A549 (cell line): ENCODE measurements around the gene POLR3C. TPM values are rescaled to one million over a fixed set of nuclear protein-coding genes. Genes with fewer than 3 reads are reported as not detected.

Source experiments
- ATAC-seq, 2 experiments: fragments of 200-7000 bp in 1 of 2; fragments of >200 bp in 1 of 2; cut with Nextera tagmentation in 1 of 2; cut with Tn5 transposase in 1 of 2; 3 replicates each; pipeline versions ENCODE4 v1.8.0 to v1.9.1; 2018 to 2020; ENCODE audit warnings: mild to moderate bottlenecking in 1 of 2, moderate library complexity in 1 of 2
- CTCF ChIA-PET: fragments of 300-600 bp; sonication (Branson Sonifier 250); formaldehyde crosslinking; extraction: SDS; loops from one replicate; lab custom pipeline; 2021; ENCODE audit warnings: antibody characterized with exemption, inconsistent platforms; lab: Yijun Ruan, JAX
- POLR2A ChIA-PET: fragments of 350-600 bp; formaldehyde crosslinking; extraction: SDS; loops from one replicate; lab custom pipeline; 2021; ENCODE audit warnings: antibody characterized with exemption, inconsistent platforms; lab: Yijun Ruan, JAX
- DNase-seq, 2 experiments: peaks; one replicate each; pipeline versions ENCODE4 v3.0.0 to v3.0.0-alpha.2; 2011 to 2016; ENCODE audit warnings: low read depth in 1 of 2, low spot score in 1 of 2
- FAIRE-seq: peaks from 2 replicates; lab custom pipeline; 2011; peaks lifted over from hg19 to GRCh38; lab: Jason Lieb, UNC
- H3K27ac ChIP-seq, 2 experiments: fragments of >200 bp; sonication (Bioruptor Twin); formaldehyde crosslinking; 3 replicates each; pipeline ENCODE4 v1.5.1; 2016 to 2017
- H3K4me1 ChIP-seq: fragments of >200 bp; sonication (Bioruptor Twin); formaldehyde crosslinking; 3 replicates; pipeline ENCODE4 v1.6.1; 2016
- H3K4me2 ChIP-seq: fragments of >200 bp; sonication (Bioruptor Twin); formaldehyde crosslinking; 3 replicates; pipeline ENCODE4 v1.6.1; 2016
- H3K4me3 ChIP-seq: fragments of >200 bp; sonication (Bioruptor Twin); formaldehyde crosslinking; 3 replicates; pipeline ENCODE4 v1.5.1; 2016
- H3K9me3 ChIP-seq: fragments of >200 bp; sonication (Bioruptor Twin); formaldehyde crosslinking; 3 replicates; pipeline ENCODE4 v1.6.1; 2016
- CBX8 ChIP-seq: fragments of 200-600 bp; sonication (generic); IDR thresholded peaks from 2 replicates; pipeline ENCODE4 v1.6.1; 2016
- CEBPB ChIP-seq, 2 experiments: fragments of >200 bp in 1 of 2; sonication (Bioruptor Twin) in 1 of 2; formaldehyde crosslinking in 1 of 2; IDR thresholded peaks; 2 replicates each; pipeline ENCODE4 v1.6.1; 2012 to 2016
- EP300 ChIP-seq, 2 experiments: fragments of >200 bp; sonication (Bioruptor Twin); formaldehyde crosslinking; IDR thresholded peaks; 2 replicates in 1 of 2; 3 replicates in 1 of 2; pipeline ENCODE4 v1.6.1; 2016 to 2017
- HDAC2 ChIP-seq: fragments of 200-600 bp; sonication (generic); IDR thresholded peaks from 2 replicates; pipeline ENCODE4 v1.6.1; 2016
- HES2 ChIP-seq: fragments of >200 bp; sonication (Bioruptor Twin); formaldehyde crosslinking; IDR thresholded peaks from 2 replicates; pipeline ENCODE4 v1.6.1; 2016
- HEYL ChIP-seq: fragments of 250-450 bp; sonication (Bioruptor Pico); IDR thresholded peaks from 2 replicates; pipeline ENCODE4 v1.8.0; 2021; ENCODE audit warnings: mild to moderate bottlenecking, moderate library complexity
- HMGXB4 ChIP-seq: fragments of 250-450 bp; sonication (Bioruptor Pico); IDR thresholded peaks from 2 replicates; pipeline ENCODE4 v1.5.0; 2021; ENCODE audit warnings: mild to moderate bottlenecking, moderate library complexity, borderline replicate concordance
- HOXA7 ChIP-seq: fragments of 250-450 bp; sonication (Bioruptor Pico); IDR thresholded peaks from 2 replicates; pipeline ENCODE4 v1.5.0; 2020; ENCODE audit warnings: mild to moderate bottlenecking, moderate library complexity
- HOXB5 ChIP-seq: fragments of 250-450 bp; sonication (Bioruptor Pico); IDR thresholded peaks from 2 replicates; pipeline ENCODE4 v1.5.0; 2020; ENCODE audit warnings: mild to moderate bottlenecking, moderate library complexity
- JUNB ChIP-seq: fragments of >200 bp; sonication (Bioruptor Twin); formaldehyde crosslinking; IDR thresholded peaks from 2 replicates; pipeline ENCODE4 v1.6.1; 2016
- KDM5A ChIP-seq: fragments of 200-600 bp; sonication (generic); IDR thresholded peaks from 2 replicates; pipeline ENCODE4 v1.6.1; 2016; ENCODE audit warnings: antibody characterized with exemption, mild to moderate bottlenecking
- MAX ChIP-seq: IDR thresholded peaks from 2 replicates; pipeline ENCODE4 v1.6.1; 2012
- MAZ ChIP-seq: fragments of 150-350 bp; IDR thresholded peaks from 2 replicates; pipeline ENCODE4 v1.6.1; 2014; ENCODE audit warnings: antibody characterized with exemption, low read depth, low read length, borderline replicate concordance
- MYC ChIP-seq: IDR thresholded peaks from 2 replicates; pipeline ENCODE4 v1.6.1; 2012; ENCODE audit warnings: mild to moderate bottlenecking, inconsistent platforms, low read length, improper control_type of control experiment, borderline replicate concordance
- PHF8 ChIP-seq: fragments of 200-600 bp; sonication (generic); IDR thresholded peaks from 2 replicates; pipeline ENCODE4 v1.6.1; 2016; ENCODE audit warnings: low read depth, mild to moderate bottlenecking, antibody characterized with exemption, moderate library complexity, borderline replicate concordance
- POLR2A ChIP-seq: IDR thresholded peaks from 2 replicates; pipeline ENCODE4 v1.6.1; 2012; ENCODE audit warnings: mild to moderate bottlenecking, low read length
- POLR2AphosphoS2 ChIP-seq: conservative IDR thresholded peaks from 2 replicates; pipeline ENCODE4 v1.6.1; 2012; ENCODE audit warnings: low read length, improper control_type of control experiment, inconsistent platforms
- RAD21 ChIP-seq, 2 experiments: fragments of >200 bp in 1 of 2; sonication (Bioruptor Twin) in 1 of 2; formaldehyde crosslinking in 1 of 2; IDR thresholded peaks in 1 of 2; conservative IDR thresholded peaks in 1 of 2; 2 replicates in 1 of 2; 3 replicates in 1 of 2; pipeline ENCODE4 v1.6.1; 2012 to 2018; ENCODE audit warnings: inconsistent platforms in 1 of 2
- RARB ChIP-seq: fragments of 250-450 bp; sonication (Bioruptor Pico); IDR thresholded peaks from 2 replicates; pipeline ENCODE4 v1.8.0; 2021; ENCODE audit warnings: mild to moderate bottlenecking, moderate library complexity
- RFX5 ChIP-seq: fragments of 450-650 bp; IDR thresholded peaks from 2 replicates; pipeline ENCODE4 v1.7.1; 2014; ENCODE audit warnings: antibody characterized with exemption, mild to moderate bottlenecking, moderate library complexity
- SMC3 ChIP-seq: fragments of >200 bp; sonication (Bioruptor Twin); formaldehyde crosslinking; IDR thresholded peaks from 3 replicates; pipeline ENCODE4 v1.6.1; 2018; ENCODE audit warnings: inconsistent platforms
- TFCP2L1 ChIP-seq: fragments of 250-450 bp; sonication (Bioruptor Pico); IDR thresholded peaks from 2 replicates; pipeline ENCODE4 v1.5.0; 2021; ENCODE audit warnings: mild to moderate bottlenecking
- TP53 ChIP-seq: fragments of 250-450 bp; sonication (Bioruptor Pico); IDR thresholded peaks from 2 replicates; pipeline ENCODE4 v1.5.0; 2021; ENCODE audit warnings: mild to moderate bottlenecking, moderate library complexity
- USF2 ChIP-seq: fragments of 450-650 bp; IDR thresholded peaks from 2 replicates; pipeline ENCODE4 v1.6.1; 2014; ENCODE audit warnings: antibody characterized with exemption
- ZC3H11A ChIP-seq: fragments of 450-650 bp; IDR thresholded peaks from 2 replicates; pipeline ENCODE4 v1.6.1; 2014; ENCODE audit warnings: antibody characterized with exemption, mild to moderate bottlenecking
- ZSCAN20 ChIP-seq: fragments of 250-450 bp; sonication (Bioruptor Pico); IDR thresholded peaks from 2 replicates; pipeline ENCODE4 v1.8.0; 2022; ENCODE audit warnings: mild to moderate bottlenecking, moderate library complexity
- WGBS: methylation state at CpG from one replicate; pipeline ENCODE4 v1.1.6; 2017; ENCODE audit errors: missing lambda C conversion rate; 5-methylcytosine and 5-hydroxymethylcytosine counted together
- polyA plus RNA-seq, 4 experiments: library from polyadenylated mRNA; depleted of rRNA in 3 of 4; stranded (reverse); fragments of >200 nt; fragmentation: RNase III in 1 of 4; extraction: RNeasy Plus Mini Kit Qiagen cat#74134 plus additional on column Dnase treatment in 1 of 4; gene quantifications; 2 replicates in 3 of 4; 3 replicates in 1 of 4; pipeline ENCODE4 v1.2.3, GENCODE V29; 2011 to 2017

Gene POLR3C
- polyA plus RNA-seq, 2 of the 4 experiments (the other 2 are of a cell fraction) = 26.9 to 65.0 TPM

- WGBS = 90% methylated on average over 1 of the region's 1 CpG
- FAIRE-seq (no peak), DNase-seq (no peak), ATAC-seq (no peak)
- no peaks in the 10 kb centered on the region for H3K4me1 ChIP-seq
- CTCF ChIA-PET = interaction anchor here (1.1 to 5.8 kb wide), 4 partner anchors 7 to 11 kb away, joined by 5 to 69 read pairs (median 10); partner anchors contain the start of gene NUDT17
- H3K9me3 ChIP-seq = no peaks in the 10 kb centered on the region
- no peak overlapping the region for H3K27ac ChIP-seq
- POLR2A ChIA-PET = no interaction called here
- no peak for TF ChIP-seq RAD21 (conservative IDR thresholded peaks at IDR 0.05 in 1 of 2, IDR thresholded peaks at IDR 0.05 in 1 of 2)
- H3K4me2 ChIP-seq = no peak overlapping the region
- H3K4me3 ChIP-seq = no peak overlapping the region
These were observed 13.7 kb downstream of the POLR3C start for GRCh38 chr1:145837656-145838055.

- ATAC-seq = no peak
- Histone ChIP-seq H3K9me3 (no peaks in the 10 kb centered on the region), H3K4me3 (no peak overlapping the region), H3K4me2 (no peak overlapping the region), H3K27ac (no peak overlapping the region), H3K4me1 (peaks cover 4% of the 10 kb centered on the region; the same call in 1 of the 3 replicates)
- TF ChIP-seq SMC3 (no peak), MAX (no peak), HES2 (no peak), TFCP2L1 (CRISPR knock-in tag) (no peak), KDM5A (no peak)
- DNase-seq = no peak
- 95% methylated on average over 3 of the region's 3 CpGs for WGBS
- ChIA-PET CTCF (interaction anchor here (1.1 to 6.6 kb wide), 4 partner anchors 8 to 171 kb away, joined by 3 to 85 read pairs (median 36); no protein-coding TSS in a partner anchor), POLR2A (no interaction called here)
- no peak for FAIRE-seq
These were observed 19.0 kb downstream of the POLR3C start for GRCh38 chr1:145843031-145843430.

GRCh38 chr1:145845144-145845513, 21.1 kb downstream of the POLR3C start:
- peak; percentile 52 to 66 for ATAC-seq
- Histone ChIP-seq H3K4me2 (peak overlapping the region; percentile 95), H3K9me3 (no peaks in the 10 kb centered on the region), H3K4me1 (peaks cover 4% of the 10 kb centered on the region; the same call in 1 of the 3 replicates), H3K27ac (peak overlapping the region; percentile 82 to 95; a peak in 4 of 6 replicates), H3K4me3 (peak overlapping the region; percentile 55)
- 2% methylated on average over 4 of the region's 4 CpGs for WGBS
- ChIA-PET POLR2A (interaction anchor here (0.5 to 3.3 kb wide), 10 partner anchors 10 to 187 kb away, joined by 3 to 48 read pairs (median 6); partner anchors contain the start of genes ANKRD35, ITGA10, LIX1L and PIAS3), CTCF (interaction anchor here (0.7 to 7.8 kb wide), 54 partner anchors 10 to 187 kb away, joined by 3 to 185 read pairs (median 6); partner anchors contain the start of genes ANKRD35, HJV, ITGA10 and LIX1L)
- no peak for FAIRE-seq
- DNase-seq = no peak
- TF ChIP-seq MYC (no peak), CEBPB (IDR thresholded peaks at IDR 0.05) (no peak), HOXA7 (CRISPR knock-in tag) (no peak), KDM5A (no peak), ZC3H11A (no peak), HDAC2 (no peak), PHF8 (no peak)

- H3K9me3 ChIP-seq = no peaks in the 10 kb centered on the region
- H3K4me2 ChIP-seq = peak within 1 kb of the TSS; percentile 95
- DNase-seq = peak; percentile 79 to 93
- ChIA-PET CTCF (interaction anchor here (0.7 to 7.8 kb wide), 56 partner anchors 7 to 186 kb away, joined by 3 to 185 read pairs (median 5); partner anchors contain the start of genes ANKRD35, HJV, ITGA10 and LIX1L), POLR2A (interaction anchor here (0.5 to 3.3 kb wide), 10 partner anchors 11 to 186 kb away, joined by 3 to 48 read pairs (median 6); partner anchors contain the start of genes ANKRD35, ITGA10, LIX1L and PIAS3)
- H3K4me3 ChIP-seq = peak within 1 kb of the TSS; percentile 55
- peaks cover 4% of the 10 kb centered on the region; the same call in 1 of the 3 replicates for H3K4me1 ChIP-seq
- WGBS = under 1% methylated on average over 36 of the region's 50 CpGs
- peak within 1 kb of the TSS; percentile 82 to 95 for H3K27ac ChIP-seq
- FAIRE-seq = no peak
- ATAC-seq = peak; percentile 82 to 89
- TF ChIP-seq CEBPB (IDR thresholded peaks at IDR 0.05) = no peak
- TF ChIP-seq RARB (CRISPR knock-in tag) = no peak
- TF ChIP-seq MAZ = no peak
- TF ChIP-seq RFX5 = no peak
- no peak for TF ChIP-seq CBX8
- TF ChIP-seq EP300 (IDR thresholded peaks at IDR 0.05) = no peak
- no peak; the same call in 1 of the 2 replicates for TF ChIP-seq MYC
- peak; percentile 37; the same call in 1 of the 2 replicates for TF ChIP-seq POLR2AphosphoS2
- no peak for TF ChIP-seq TP53 (CRISPR knock-in tag)
- TF ChIP-seq HOXB5 (CRISPR knock-in tag) = no peak
- TF ChIP-seq RAD21 (conservative IDR thresholded peaks at IDR 0.05 in 1 of 2, IDR thresholded peaks at IDR 0.05 in 1 of 2) = peak; percentile 57 to 66
- TF ChIP-seq KDM5A = no peak
- peak; percentile 51 for TF ChIP-seq POLR2A
- TF ChIP-seq USF2 = no peak
- TF ChIP-seq HMGXB4 (CRISPR knock-in tag) = peak; percentile 90
- TF ChIP-seq JUNB = no peak
- TF ChIP-seq HEYL = no peak
- TF ChIP-seq TFCP2L1 (CRISPR knock-in tag) = no peak
- TF ChIP-seq HES2 = no peak
- no peak for TF ChIP-seq ZSCAN20
These were observed 21.6 kb downstream of the POLR3C start, which contains the start of gene NUDT17 for GRCh38 chr1:145845514-145846161. TSS of gene NUDT17 (plus strand) at chr1:145845630. CDS start at chr1:145845641, 11 bp downstream.
